PC-3 (cell line): ENCODE measurements around the gene MR1. TPM values are rescaled to one million over a fixed set of nuclear protein-coding genes. Genes with fewer than 3 reads are reported as not detected.

ENCODE experiments used
- ATAC-seq: fragments of 200-7000 bp; cut with Tn5 transposase; 2 replicates; pipeline ENCODE4 v1.9.1; 2020; ENCODE audit warnings: mild to moderate bottlenecking, moderate library complexity
- BruUV-seq: library from RNA; stranded (reverse); fragments of 400-500 nt; replicated peaks from 2 replicates; lab custom pipeline; 2021; lab: Mats Ljungman, UMichigan
- CTCF ChIA-PET: fragments of 300-600 bp; sonication (Branson Sonifier 250); formaldehyde crosslinking; loops from one replicate; lab custom pipeline; 2022; ENCODE audit warnings: antibody characterized with exemption; lab: Charles Lee
- POLR2A ChIA-PET: fragments of 300-600 bp; sonication (Branson Sonifier 250); formaldehyde crosslinking; loops from one replicate; lab custom pipeline; 2022; ENCODE audit warnings: antibody characterized with exemption; ENCODE audit not compliant: unreplicated experiment; lab: Charles Lee
- DNase-seq: peaks from one replicate; pipeline ENCODE4 v3.0.0-alpha.2; 2015
- H2AFZ ChIP-seq: fragments of 300-600 bp; sonication (generic); 2 replicates; pipeline ENCODE4 v1.6.0; 2016; ENCODE audit warnings: antibody characterized with exemption, low read length
- H3F3A ChIP-seq: fragments of 300-600 bp; sonication (generic); one replicate; pipeline ENCODE4 v1.6.0; 2017; ENCODE audit warnings: antibody characterized with exemption, low read length, control low read depth, mild to moderate bottlenecking; ENCODE audit not compliant: unreplicated experiment
- H3K27ac ChIP-seq: fragments of 300-600 bp; sonication (generic); 2 replicates; pipeline ENCODE4 v1.5.1; 2016; ENCODE audit warnings: mild to moderate bottlenecking, low read length
- H3K27me3 ChIP-seq: fragments of 300-600 bp; sonication (generic); 2 replicates; pipeline ENCODE4 v1.6.1; 2016; ENCODE audit warnings: low read length, mixed read lengths
- H3K36me3 ChIP-seq: fragments of 300-600 bp; sonication (generic); 2 replicates; pipeline ENCODE4 v1.6.1; 2016; ENCODE audit warnings: low read depth, mixed run types, low read length, mixed read lengths
- H3K4me1 ChIP-seq: fragments of 300-600 bp; sonication (generic); 2 replicates; pipeline ENCODE4 v1.5.1; 2016; ENCODE audit warnings: low read length; ENCODE audit not compliant: insufficient read depth
- H3K4me2 ChIP-seq: fragments of 300-600 bp; sonication (generic); 2 replicates; pipeline ENCODE4 v1.6.0; 2016; ENCODE audit warnings: low read length
- H3K4me3 ChIP-seq: fragments of 300-600 bp; sonication (generic); 2 replicates; pipeline ENCODE4 v1.5.1; 2016; ENCODE audit warnings: mild to moderate bottlenecking, low read length, mixed read lengths
- H3K79me2 ChIP-seq: fragments of 300-600 bp; sonication (generic); 2 replicates; pipeline ENCODE4 v1.6.1; 2017; ENCODE audit warnings: low read length, mixed read lengths
- H3K9ac ChIP-seq: fragments of 300-600 bp; sonication (generic); 2 replicates; pipeline ENCODE4 v1.6.0; 2016; ENCODE audit warnings: mild to moderate bottlenecking, low read length
- H3K9me2 ChIP-seq: fragments of 300-600 bp; sonication (generic); replicated peaks from 2 replicates; pipeline ENCODE4 v1.6.1; 2016; ENCODE audit warnings: mixed run types, low read length, mixed read lengths
- H3K9me3 ChIP-seq: fragments of 300-600 bp; sonication (generic); 2 replicates; pipeline ENCODE4 v1.6.1; 2016; ENCODE audit warnings: low read length, mixed read lengths
- H4K20me1 ChIP-seq: fragments of 300-600 bp; sonication (generic); 2 replicates; pipeline ENCODE4 v1.6.1; 2016; ENCODE audit warnings: low read length, mixed read lengths
- CTCF ChIP-seq: fragments of 300-600 bp; sonication (generic); conservative IDR thresholded peaks from 2 replicates; pipeline ENCODE4 v1.5.1; 2017; ENCODE audit warnings: antibody characterized with exemption, low read depth, mild to moderate bottlenecking, low read length
- EZH2 ChIP-seq: fragments of 300-600 bp; sonication (generic); IDR thresholded peaks from one replicate; pipeline ENCODE4 v1.6.1; 2017; ENCODE audit warnings: antibody characterized with exemption, mild to moderate bottlenecking, low read length; ENCODE audit not compliant: unreplicated experiment
- EZH2phosphoT487 ChIP-seq: fragments of 300-600 bp; sonication (generic); IDR thresholded peaks from 2 replicates; pipeline ENCODE4 v1.6.1; 2018; ENCODE audit warnings: mild to moderate bottlenecking, antibody characterized with exemption, low read length, borderline replicate concordance
- intact Hi-C: fragments of 100-400 bp; cut with micrococcal nuclease; formaldehyde crosslinking; loops from 2 replicates; pipeline ENCODE4 v1.9.0; 2023
- total RNA-seq: library from RNA; depleted of rRNA; stranded (reverse); fragments of >200 nt; gene quantifications from 2 replicates; pipeline ENCODE4 v1.2.3, GENCODE V29; 2014

The MR1 gene
- total RNA-seq, 1 experiment from 2014 or later: 3.4 TPM

GRCh38 chr1:181079920-181080319 lies 46.1 kb downstream of the MR1 start:
- H3K9me3 ChIP-seq: no peaks in the 10 kb centered on the region
- H3K79me2 ChIP-seq: no peaks in the 10 kb centered on the region
- no peaks in the 10 kb centered on the region for H4K20me1 ChIP-seq
- H3K4me1 ChIP-seq: peaks cover 35% of the 10 kb centered on the region
- H3K4me3 ChIP-seq: no peak overlapping the region
- no peak for ATAC-seq
- intact Hi-C loops: loop anchor here (5.0 kb wide), 2 partner anchors 38 to 198 kb away; no protein-coding TSS in a partner anchor
- H3K27me3 ChIP-seq: no peaks in the 10 kb centered on the region
- no peak overlapping the region for H3K9ac ChIP-seq
- ChIA-PET POLR2A (interaction anchor here (0.7 to 1.0 kb wide), 2 partner anchors 58 to 61 kb away, joined by 3 to 4 read pairs; no protein-coding TSS in a partner anchor), CTCF (interaction anchor here (0.7 kb wide), 1 partner anchor 198 kb away, joined by 3 read pairs; no protein-coding TSS in a partner anchor)
- no peak for TF ChIP-seq EZH2phosphoT487
- TF ChIP-seq CTCF: no peak; the same call in 1 of the 2 replicates
- no peak for TF ChIP-seq EZH2
- DNase-seq: no peak
- no peaks in the 10 kb centered on the region for H3K36me3 ChIP-seq
- no peaks in the 10 kb centered on the region for H3F3A ChIP-seq
- peak overlapping the region; percentile 23 for H3K4me2 ChIP-seq
- H2AFZ ChIP-seq: no peak overlapping the region
- BruUV-seq: no TSS peak
- H3K27ac ChIP-seq: peak overlapping the region; percentile 65; the same call in 1 of the 2 replicates
- H3K9me2 ChIP-seq: no peaks in the 10 kb centered on the region

- Histone ChIP-seq H3K79me2 (no peaks in the 10 kb centered on the region), H3K9ac (no peak overlapping the region), H3K27me3 (no peaks in the 10 kb centered on the region), H3K9me3 (no peaks in the 10 kb centered on the region), H3K36me3 (no peaks in the 10 kb centered on the region), H4K20me1 (no peaks in the 10 kb centered on the region), H3K9me2 (no peaks in the 10 kb centered on the region), H2AFZ (no peak overlapping the region), H3F3A (no peaks in the 10 kb centered on the region), H3K4me3 (no peak overlapping the region), H3K4me1 (peaks cover 35% of the 10 kb centered on the region), H3K4me2 (no peak overlapping the region), H3K27ac (no peak overlapping the region)
- POLR2A ChIA-PET: no interaction called here
- ATAC-seq (no peak), DNase-seq (no peak)
- intact Hi-C loops: no loop called here
- no peak for TF ChIP-seq CTCF
- no peak for TF ChIP-seq EZH2phosphoT487
- no peak for TF ChIP-seq EZH2
- no TSS peak for BruUV-seq
- CTCF ChIA-PET: no interaction called here
Observed at GRCh38 chr1:181080556-181080955, 46.8 kb downstream of the MR1 start.

GRCh38 chr1:181081395-181081794 lies 47.6 kb downstream of the MR1 start:
- H2AFZ ChIP-seq: no peak overlapping the region
- intact Hi-C loops: no loop called here
- no peaks in the 10 kb centered on the region for H3K9me2 ChIP-seq
- ATAC-seq (no peak), DNase-seq (no peak)
- H3K36me3 ChIP-seq: no peaks in the 10 kb centered on the region
- TF ChIP-seq EZH2 (no peak), CTCF (no peak), EZH2phosphoT487 (no peak)
- no peaks in the 10 kb centered on the region for H3F3A ChIP-seq
- ChIA-PET POLR2A (no interaction called here), CTCF (no interaction called here)
- no peak overlapping the region for H3K9ac ChIP-seq
- H3K27me3 ChIP-seq: no peaks in the 10 kb centered on the region
- no TSS peak for BruUV-seq
- H3K4me3 ChIP-seq: no peak overlapping the region
- H3K79me2 ChIP-seq: no peaks in the 10 kb centered on the region
- H3K4me1 ChIP-seq: peaks cover 35% of the 10 kb centered on the region
- H3K27ac ChIP-seq: no peak overlapping the region
- H3K9me3 ChIP-seq: no peaks in the 10 kb centered on the region
- no peaks in the 10 kb centered on the region for H4K20me1 ChIP-seq
- no peak overlapping the region for H3K4me2 ChIP-seq
